PC-3 (cell line): Measurements from ENCODE around the gene RAMAC.

Experiments used
- EZH2 ChIP-seq: fragments of 300-600 bp; sonication (generic); IDR thresholded peaks from one replicate; pipeline ENCODE4 v1.6.1; 2017; ENCODE audit warnings: antibody characterized with exemption, mild to moderate bottlenecking, low read length; ENCODE audit not compliant: unreplicated experiment
- EZH2phosphoT487 ChIP-seq: fragments of 300-600 bp; sonication (generic); IDR thresholded peaks from 2 replicates; pipeline ENCODE4 v1.6.1; 2018; ENCODE audit warnings: mild to moderate bottlenecking, antibody characterized with exemption, low read length, borderline replicate concordance
- TF ChIP-seq, protein P1 (sequence below): fragments of 300-600 bp; sonication (generic); conservative IDR thresholded peaks from 2 replicates; pipeline ENCODE4 v1.5.1; 2017; ENCODE audit warnings: antibody characterized with exemption, low read depth, mild to moderate bottlenecking, low read length

DNA sequence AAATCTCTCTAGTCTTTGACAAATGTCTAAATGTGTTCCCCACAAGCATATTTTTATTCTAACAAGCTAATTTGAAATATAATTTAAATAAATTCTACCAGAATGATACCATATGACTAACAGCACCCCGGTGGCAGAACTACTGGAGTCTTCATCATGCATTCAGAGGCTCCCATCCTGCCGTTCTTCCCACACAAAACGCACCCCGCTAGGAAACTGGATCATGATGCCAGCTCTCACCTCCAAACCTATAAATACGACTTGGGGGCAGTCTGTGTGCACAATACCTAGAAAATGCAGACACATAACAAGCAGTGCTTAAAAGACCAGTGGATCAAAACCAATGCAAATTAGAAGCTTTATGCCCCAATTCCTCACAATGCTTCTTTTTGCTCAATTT, 42.0 kb upstream of the RAMAC start:
- TF ChIP-seq, protein P1, sequence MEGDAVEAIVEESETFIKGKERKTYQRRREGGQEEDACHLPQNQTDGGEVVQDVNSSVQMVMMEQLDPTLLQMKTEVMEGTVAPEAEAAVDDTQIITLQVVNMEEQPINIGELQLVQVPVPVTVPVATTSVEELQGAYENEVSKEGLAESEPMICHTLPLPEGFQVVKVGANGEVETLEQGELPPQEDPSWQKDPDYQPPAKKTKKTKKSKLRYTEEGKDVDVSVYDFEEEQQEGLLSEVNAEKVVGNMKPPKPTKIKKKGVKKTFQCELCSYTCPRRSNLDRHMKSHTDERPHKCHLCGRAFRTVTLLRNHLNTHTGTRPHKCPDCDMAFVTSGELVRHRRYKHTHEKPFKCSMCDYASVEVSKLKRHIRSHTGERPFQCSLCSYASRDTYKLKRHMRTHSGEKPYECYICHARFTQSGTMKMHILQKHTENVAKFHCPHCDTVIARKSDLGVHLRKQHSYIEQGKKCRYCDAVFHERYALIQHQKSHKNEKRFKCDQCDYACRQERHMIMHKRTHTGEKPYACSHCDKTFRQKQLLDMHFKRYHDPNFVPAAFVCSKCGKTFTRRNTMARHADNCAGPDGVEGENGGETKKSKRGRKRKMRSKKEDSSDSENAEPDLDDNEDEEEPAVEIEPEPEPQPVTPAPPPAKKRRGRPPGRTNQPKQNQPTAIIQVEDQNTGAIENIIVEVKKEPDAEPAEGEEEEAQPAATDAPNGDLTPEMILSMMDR, result no peak
- no peak for TF ChIP-seq EZH2
- no peak for TF ChIP-seq EZH2phosphoT487
